ENCODE data around the gene MPDZ.

MPDZ gene

GRCh38 chr9:13278368-13279246, 885 bp downstream of the MPDZ start (continued):
- TF ChIP-seq ZNF335 (tag by site-specific recombination; conservative IDR thresholded peaks at IDR 0.05), result peak; percentile 93
- TF ChIP-seq WT1 (tag by site-specific recombination; IDR thresholded peaks at IDR 0.05), result no peak
- TF ChIP-seq, protein P1, sequence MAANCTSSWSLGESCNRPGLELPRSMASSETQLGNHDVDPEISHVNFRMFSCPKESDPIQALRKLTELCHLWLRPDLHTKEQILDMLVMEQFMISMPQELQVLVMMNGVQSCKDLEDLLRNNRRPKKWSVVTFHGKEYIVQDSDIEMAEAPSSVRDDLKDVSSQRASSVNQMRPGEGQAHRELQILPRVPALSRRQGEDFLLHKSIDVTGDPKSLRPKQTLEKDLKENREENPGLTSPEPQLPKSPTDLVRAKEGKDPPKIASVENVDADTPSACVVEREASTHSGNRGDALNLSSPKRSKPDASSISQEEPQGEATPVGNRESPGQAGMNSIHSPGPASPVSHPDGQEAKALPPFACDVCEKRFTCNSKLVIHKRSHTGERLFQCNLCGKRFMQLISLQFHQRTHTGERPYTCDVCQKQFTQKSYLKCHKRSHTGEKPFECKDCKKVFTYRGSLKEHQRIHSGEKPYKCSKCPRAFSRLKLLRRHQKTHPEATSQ (tag by site-specific recombination; IDR thresholded peaks at IDR 0.05), result no peak
- TF ChIP-seq TCF7L2 (IDR thresholded peaks at IDR 0.05; ENCODE audit: borderline replicate concordance, low read depth, low read length), result no peak
- no peak for TF ChIP-seq ZNF112 (tag by site-specific recombination; IDR thresholded peaks at IDR 0.05)
- TF ChIP-seq ZBTB48 (tag by site-specific recombination; IDR thresholded peaks at IDR 0.05), result 0 out of 2 replicates have a peak, but pooled peaks have one; percentile 51
- TF ChIP-seq ZNF302 (tag by site-specific recombination; IDR thresholded peaks at IDR 0.05; ENCODE audit: low read depth), result no peak
- TF ChIP-seq ZNF280D (tag by site-specific recombination; IDR thresholded peaks at IDR 0.05), result no peak
- TF ChIP-seq ZNF157 (tag by site-specific recombination; IDR thresholded peaks at IDR 0.05), result no peak
- TF ChIP-seq ZBTB11 (tag by site-specific recombination; conservative IDR thresholded peaks at IDR 0.05; ENCODE audit: low read depth), result peak; percentile 44; the same call in 1 of the 2 replicates
- TF ChIP-seq ZNF416 (tag by site-specific recombination; IDR thresholded peaks at IDR 0.05), result no peak
- TF ChIP-seq ZNF398 (tag by site-specific recombination; IDR thresholded peaks at IDR 0.05), result no peak
- TF ChIP-seq ZNF24 (tag by site-specific recombination; IDR thresholded peaks at IDR 0.05), result no peak
- no peak for TF ChIP-seq ZSCAN30 (tag by site-specific recombination; IDR thresholded peaks at IDR 0.05)
- TF ChIP-seq, protein P2, sequence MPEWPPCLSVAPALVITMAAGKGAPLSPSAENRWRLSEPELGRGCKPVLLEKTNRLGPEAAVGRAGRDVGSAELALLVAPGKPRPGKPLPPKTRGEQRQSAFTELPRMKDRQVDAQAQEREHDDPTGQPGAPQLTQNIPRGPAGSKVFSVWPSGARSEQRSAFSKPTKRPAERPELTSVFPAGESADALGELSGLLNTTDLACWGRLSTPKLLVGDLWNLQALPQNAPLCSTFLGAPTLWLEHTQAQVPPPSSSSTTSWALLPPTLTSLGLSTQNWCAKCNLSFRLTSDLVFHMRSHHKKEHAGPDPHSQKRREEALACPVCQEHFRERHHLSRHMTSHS (tag by site-specific recombination; IDR thresholded peaks at IDR 0.05), result no peak
- no peak for TF ChIP-seq ZNF664 (tag by site-specific recombination; IDR thresholded peaks at IDR 0.05)
- no peak for TF ChIP-seq ZFP69B (tag by site-specific recombination; IDR thresholded peaks at IDR 0.05)
- no peak for TF ChIP-seq ZNF350 (tag by site-specific recombination; IDR thresholded peaks at IDR 0.05)
- TF ChIP-seq ZBTB1 (tag by site-specific recombination; IDR thresholded peaks at IDR 0.05), result no peak
- no peak for TF ChIP-seq KLF7 (tag by site-specific recombination; IDR thresholded peaks at IDR 0.05; ENCODE audit: borderline replicate concordance)
- no peak for TF ChIP-seq ZNF114 (tag by site-specific recombination; IDR thresholded peaks at IDR 0.05)
- peak; percentile 61 for TF ChIP-seq ZFHX2 (tag by site-specific recombination; conservative IDR thresholded peaks at IDR 0.05)
- no peak for TF ChIP-seq ZNF404 (tag by site-specific recombination; IDR thresholded peaks at IDR 0.05)
- no peak for TF ChIP-seq ZNF654 (tag by site-specific recombination; IDR thresholded peaks at IDR 0.05; ENCODE audit: low read depth)
- TF ChIP-seq PRDM10 (tag by site-specific recombination; IDR thresholded peaks at IDR 0.05), result peak; percentile 80
